Limb (tissue), 2 donors: ENCODE results near the gene PP2D1.
"Not testable (repeated sequence)": the region's sequence is repeated elsewhere in the genome, so short reads cannot be mapped to it uniquely, and the experiment has no call there.

Experiments
- DNase-seq, 2 donors: peaks; one replicate each; pipeline ENCODE4 v3.0.0-alpha.2; 2016; ENCODE audit errors: extremely low spot score in 2 of 2

Gene PP2D1

GRCh38 chr3:20012164-20012563 lies at the start of gene PP2D1:
Gene PP2D1 (minus strand): TSS chr3:20012264. CDS start chr3:20012072, 192 bp downstream.
- DNase-seq, result no peak

GRCh38 chr3:20060974-20061685 lies 49.1 kb upstream of the PP2D1 start:
- no peak for DNase-seq

- DNase-seq, result no peak
These were observed 47.9 kb upstream of the PP2D1 start for GRCh38 chr3:20059929-20060328.

GRCh38 chr3:20057612-20058180 lies 45.6 kb upstream of the PP2D1 start:
- no peak for DNase-seq

- no peak for DNase-seq
These were observed 44.9 kb upstream of the PP2D1 start for GRCh38 chr3:20056725-20057611.

GRCh38 chr3:20055842-20056241 lies 43.8 kb upstream of the PP2D1 start:
- no peak for DNase-seq

GRCh38 chr3:20055020-20055775 lies 43.1 kb upstream of the PP2D1 start:
- DNase-seq, result no peak

- DNase-seq, result peak in 1 of 2 donors; percentile 25
These were observed 42.5 kb upstream of the PP2D1 start for GRCh38 chr3:20054549-20054987.

GRCh38 chr3:20052851-20053250 lies 40.8 kb upstream of the PP2D1 start:
- DNase-seq, result peak in 1 of 2 donors; percentile 0

- DNase-seq, result no peak
These were observed 39.2 kb upstream of the PP2D1 start for GRCh38 chr3:20051123-20051806.

- DNase-seq, result no peak
These were observed 36.2 kb upstream of the PP2D1 start for GRCh38 chr3:20047976-20048883.

GRCh38 chr3:20047341-20047779 lies 35.3 kb upstream of the PP2D1 start:
- DNase-seq, result no peak

GRCh38 chr3:20046556-20046955 lies 34.5 kb upstream of the PP2D1 start:
- DNase-seq, result no peak

- not testable (repeated sequence) for DNase-seq
These were observed 33.1 kb upstream of the PP2D1 start for GRCh38 chr3:20045141-20045540.

- no peak for DNase-seq
These were observed 31.8 kb upstream of the PP2D1 start for GRCh38 chr3:20043825-20044224.

- DNase-seq, result no peak
These were observed 31.3 kb upstream of the PP2D1 start for GRCh38 chr3:20043396-20043795.

- DNase-seq, result no peak
These were observed 30.3 kb upstream of the PP2D1 start for GRCh38 chr3:20042331-20042730.

GRCh38 chr3:20041197-20041780 lies 29.2 kb upstream of the PP2D1 start:
- DNase-seq, result peak; percentile 72 to 84

GRCh38 chr3:20040548-20041196 lies 28.6 kb upstream of the PP2D1 start:
- DNase-seq, result peak; percentile 40 to 84
